Liver (tissue), 3 donors: ENCODE measurements around the gene AOAH.

ENCODE experiments used
- ATF3 ChIP-seq: IDR thresholded peaks from 2 replicates; pipeline ENCODE4 v1.6.1; 2016; ENCODE audit warnings: antibody characterized with exemption
- CTCF ChIP-seq: fragments of 150-350 bp; IDR thresholded peaks from 2 replicates; pipeline ENCODE4 v1.5.1; 2017; ENCODE audit warnings: improper control_type of control experiment, low read depth, low read length; ENCODE audit not compliant: missing input control
- EGR1 ChIP-seq, 2 donors: IDR thresholded peaks; 2 replicates each; pipeline ENCODE4 v1.6.1; 2016 to 2018; ENCODE audit warnings: antibody characterized with exemption in 2 of 2, low read depth in 2 of 2
- FOXA1 ChIP-seq: IDR thresholded peaks from 2 replicates; pipeline ENCODE4 v1.6.1; 2016; ENCODE audit warnings: antibody characterized with exemption
- GABPA ChIP-seq, 2 donors: IDR thresholded peaks in 1 of 2; conservative IDR thresholded peaks in 1 of 2; 2 replicates each; pipeline ENCODE4 v1.6.1; 2016; ENCODE audit warnings: antibody characterized with exemption in 2 of 2, mild to moderate bottlenecking in 1 of 2, moderate library complexity in 1 of 2
- JUND ChIP-seq, 2 donors: IDR thresholded peaks; 2 replicates each; pipeline ENCODE4 v1.6.1; 2016; ENCODE audit warnings: antibody characterized with exemption in 2 of 2
- RAD21 ChIP-seq, 2 donors: IDR thresholded peaks; 2 replicates each; pipeline ENCODE4 v1.6.1; 2016; ENCODE audit warnings: antibody characterized with exemption in 2 of 2, mild to moderate bottlenecking in 2 of 2
- REST ChIP-seq: IDR thresholded peaks from 2 replicates; pipeline ENCODE4 v1.6.1; 2016; ENCODE audit warnings: antibody characterized with exemption, mild to moderate bottlenecking
- SP1 ChIP-seq: IDR thresholded peaks from 2 replicates; pipeline ENCODE4 v1.6.1; 2018; ENCODE audit warnings: antibody characterized with exemption, mild to moderate bottlenecking
- TAF1 ChIP-seq: conservative IDR thresholded peaks from 2 replicates; pipeline ENCODE4 v1.6.1; 2016; ENCODE audit warnings: antibody characterized with exemption, mild to moderate bottlenecking
- YY1 ChIP-seq: IDR thresholded peaks from 2 replicates; pipeline ENCODE4 v1.6.1; 2016; ENCODE audit warnings: antibody characterized with exemption, mild to moderate bottlenecking
- ZBTB33 ChIP-seq: IDR thresholded peaks from 2 replicates; pipeline ENCODE4 v1.6.1; 2016; ENCODE audit warnings: antibody characterized with exemption
- donor health status: healthy.
- donor health status: healthy.

- TF ChIP-seq TAF1 (no peak), CTCF (no peak), JUND (IDR thresholded peaks at IDR 0.05) (no peak), SP1 (no peak), RAD21 (IDR thresholded peaks at IDR 0.05) (no peak), ATF3 (no peak), REST (no peak), FOXA1 (no peak), ZBTB33 (no peak), GABPA (IDR thresholded peaks at IDR 0.05 in 1 of 2, conservative IDR thresholded peaks at IDR 0.05 in 1 of 2) (no peak), YY1 (no peak), EGR1 (IDR thresholded peaks at IDR 0.05; ENCODE audit: low read depth in 2 of 2) (no peak)
Observed at GRCh38 chr7:36583318-36583717, 141.0 kb downstream of the AOAH start.
